K562 (cell line): ENCODE measurements around the gene NRCAM. TPM values are rescaled to one million over a fixed set of nuclear protein-coding genes. Genes with fewer than 3 reads are reported as not detected.
A peak's percentile ranks its signal among the peaks of the same experiment; 100 is the strongest.

Experiments
- ATAC-seq: fragments of 200-7000 bp; cut with Tn5 transposase; 3 replicates; pipeline ENCODE4 v1.9.1; 2020; ENCODE audit warnings: moderate library complexity
- BruUV-seq: library from RNA; stranded (reverse); fragments of 400-500 nt; replicated peaks from 2 replicates; lab custom pipeline; 2021; lab: Mats Ljungman, UMichigan
- CTCF ChIA-PET: fragments of 300-600 bp; formaldehyde crosslinking; extraction: SDS; loops from one replicate; lab custom pipeline; 2021; ENCODE audit warnings: low intra/inter-chr PET ratio; lab: Yijun Ruan, JAX
- POLR2A ChIA-PET: fragments of 300-600, 350-650 bp; sonication (Branson Sonifier 250); formaldehyde crosslinking; extraction: SDS; loops from one replicate; lab custom pipeline; 2021; ENCODE audit warnings: antibody characterized with exemption, inconsistent platforms; lab: Yijun Ruan, JAX
- DNase-seq, 4 experiments: peaks; one replicate each; pipeline versions ENCODE4 v3.0.0 to v3.0.0-alpha.2; 2011 to 2018; ENCODE audit warnings: low spot score in 3 of 4, mixed read lengths in 3 of 4; ENCODE audit errors: extremely low read depth in 1 of 4
- FAIRE-seq: peaks from 2 replicates; lab custom pipeline; 2011; peaks lifted over from hg19 to GRCh38; lab: Jason Lieb, UNC
- H2AFZ ChIP-seq: 2 replicates; pipeline ENCODE4 v1.6.0; 2011; ENCODE audit warnings: low read depth, low read length, control low read depth, inconsistent platforms
- H3K27ac ChIP-seq: fragments of 200-600 bp; 3 replicates; pipeline ENCODE4 v1.8.0; 2011; ENCODE audit warnings: low read depth, mild to moderate bottlenecking, control low read depth, inconsistent platforms, low read length, moderate library complexity, mixed read lengths; ENCODE audit errors: extremely low read depth
- H3K27me3 ChIP-seq, 2 experiments: fragments of 300-600 bp in 1 of 2; 2 replicates in 1 of 2; 3 replicates in 1 of 2; pipeline versions ENCODE4 v1.6.0 to v1.8.0; 2011; ENCODE audit warnings: inconsistent platforms in 2 of 2, low read length in 2 of 2, mild to moderate bottlenecking in 1 of 2, mixed read lengths in 1 of 2, moderate library complexity in 1 of 2; ENCODE audit not compliant: control insufficient read depth in 2 of 2, insufficient read depth in 2 of 2
- H3K36me3 ChIP-seq: fragments of 300-600 bp; 3 replicates; pipeline ENCODE4 v1.8.0; 2011; ENCODE audit warnings: mild to moderate bottlenecking, low read length, inconsistent platforms; ENCODE audit not compliant: control insufficient read depth, insufficient read depth
- H3K4me1 ChIP-seq, 2 experiments: fragments of 200-600 bp in 1 of 2; replicated peaks in 1 of 2; 2 replicates in 1 of 2; 3 replicates in 1 of 2; pipeline versions ENCODE4 v1.5.1 to v1.8.0; 2011; ENCODE audit warnings: inconsistent platforms in 2 of 2, low read length in 2 of 2, mild to moderate bottlenecking in 1 of 2, mixed read lengths in 1 of 2, moderate library complexity in 1 of 2; ENCODE audit not compliant: control insufficient read depth in 2 of 2, insufficient read depth in 2 of 2
- H3K4me2 ChIP-seq: 2 replicates; pipeline ENCODE4 v1.6.1; 2011; ENCODE audit warnings: low read length, control low read depth, inconsistent platforms, mixed read lengths; ENCODE audit not compliant: insufficient read depth
- H3K4me3 ChIP-seq: fragments of 200-600 bp; sonication (generic), shearing (Covaris generic); 2 replicates; pipeline ENCODE4 v1.5.1; 2016; ENCODE audit warnings: control low read depth, inconsistent platforms
- H3K79me2 ChIP-seq: fragments of 200-600 bp; 3 replicates; pipeline ENCODE4 v1.8.0; 2011; ENCODE audit warnings: low read length, inconsistent platforms; ENCODE audit not compliant: control insufficient read depth, insufficient read depth
- H3K9ac ChIP-seq, 2 experiments: 2 replicates each; pipeline versions ENCODE4 v1.6.0 to v1.6.1; 2011; ENCODE audit warnings: low read depth in 2 of 2, low read length in 2 of 2, control low read depth in 1 of 2, inconsistent platforms in 1 of 2, mild to moderate bottlenecking in 1 of 2, mixed read lengths in 1 of 2; ENCODE audit not compliant: insufficient read depth in 1 of 2
- H3K9me1 ChIP-seq: one replicate; pipeline ENCODE4 v1.6.0; 2011; ENCODE audit warnings: inconsistent platforms, mild to moderate bottlenecking, low read length, moderate library complexity; ENCODE audit not compliant: control insufficient read depth, insufficient read depth
- H3K9me3 ChIP-seq: replicated peaks from 2 replicates; pipeline ENCODE4 v1.5.1; 2011; ENCODE audit warnings: low read depth, low read length, inconsistent platforms; ENCODE audit not compliant: control insufficient read depth, insufficient read depth
- H4K20me1 ChIP-seq: replicated peaks from 2 replicates; pipeline ENCODE4 v1.6.1; 2011; ENCODE audit warnings: low read length, inconsistent platforms, mixed read lengths; ENCODE audit not compliant: control insufficient read depth, insufficient read depth
- BCL6 ChIP-seq: fragments of 250-450 bp; sonication (Bioruptor Pico); IDR thresholded peaks from 2 replicates; pipeline ENCODE4 v1.4.0; 2020
- CBFB ChIP-seq: sonication (generic); formaldehyde crosslinking; IDR thresholded peaks from 2 replicates; pipeline ENCODE4 v1.4.0; 2020; ENCODE audit warnings: mild to moderate bottlenecking, missing genetic modification reagents
- ZNF124 ChIP-seq: sonication (generic); formaldehyde crosslinking; IDR thresholded peaks from 2 replicates; pipeline ENCODE4 v1.8.1; 2022; ENCODE audit warnings: missing genetic modification reagents
- ZNF146 ChIP-seq: IDR thresholded peaks from one replicate; pipeline ENCODE4 v1.6.1; 2018; ENCODE audit warnings: missing compliant biosample characterization; ENCODE audit not compliant: unreplicated experiment
- ZNF75A ChIP-seq: fragments of 450-650 bp; formaldehyde crosslinking; IDR thresholded peaks from 2 replicates; pipeline ENCODE4 v1.4.0; 2020; ENCODE audit warnings: mild to moderate bottlenecking
- WGBS: fragments of 100-300 bp; shearing (Covaris generic); methylation state at CpG from one replicate; pipeline ENCODE4 v1.1.6; 2016; ENCODE audit warnings: low coverage, mixed read lengths; ENCODE audit not compliant: insufficient coverage; ENCODE audit errors: missing lambda C conversion rate; 5-methylcytosine and 5-hydroxymethylcytosine counted together
- in situ Hi-C: fragments of 300-500 bp; cut with MboI; formaldehyde crosslinking; loops from 4 replicates; pipeline ENCODE4 v1.15.0; 2018; ENCODE audit warnings: inconsistent platforms, mixed read lengths
- intact Hi-C: fragments of 100-400 bp; cut with micrococcal nuclease; formaldehyde crosslinking; loops from 2 replicates; pipeline ENCODE4 v1.14.2; 2022
- polyA plus RNA-seq, 8 experiments: library from polyadenylated mRNA; depleted of rRNA in 4 of 8; stranded (reverse) in 5 of 8; unstranded in 3 of 8; fragments of >200 nt; fragmentation: Nextera tagmentation in 2 of 8; fragmentation: Illumina TruSeq in 1 of 8; extraction: Ambion mirVana in 2 of 8; extraction: Trizol in 1 of 8; gene quantifications; 2 replicates each; pipeline versions ENCODE4 v1.2.1 to v1.2.3, GENCODE V29; 2011 to 2014; ENCODE audit warnings: inconsistent platforms in 1 of 8, missing spikeins in 1 of 8
- total RNA-seq, 7 experiments: library from RNA; depleted of rRNA in 6 of 7; stranded (reverse); fragments of >200 nt in 6 of 7; fragmentation: Illumina TruSeq in 2 of 7; extraction: Trizol in 2 of 7; gene quantifications; 2 replicates each; pipeline versions ENCODE4 v1.2.1 to v1.2.3, GENCODE V29; 2011 to 2021; ENCODE audit warnings: low replicate concordance in 1 of 7

The NRCAM gene
- total and polyA plus RNA-seq, 9 of the 15 experiments (the other 6 are each of a cell fraction or from before 2014, with no cell fraction given), result 0.03 to 0.54 (median 0.12) TPM; not detected in 1

GRCh38 chr7:108311446-108312168 is 144.6 kb downstream of the NRCAM start:
- H3K9me1 ChIP-seq, result no peaks in the 10 kb centered on the region
- no peaks in the 10 kb centered on the region for H3K9me3 ChIP-seq
- H2AFZ ChIP-seq, result no peak overlapping the region
- H3K4me3 ChIP-seq, result no peak overlapping the region
- no peak for FAIRE-seq
- no peak for DNase-seq
- no peak overlapping the region for H3K4me2 ChIP-seq
- intact Hi-C loops (no loop called here), in situ Hi-C loops (no loop called here)
- no peak overlapping the region for H3K27ac ChIP-seq
- BruUV-seq, result no TSS peak
- ChIA-PET CTCF (no interaction called here), POLR2A (no interaction called here)
- WGBS, result 4% methylated on average over 3 of the region's 3 CpGs
- H3K4me1 ChIP-seq, result no peaks in the 10 kb centered on the region
- TF ChIP-seq CBFB (no peak), ZNF75A (0 out of 2 replicates have a peak, but pooled peaks have one; percentile 28), ZNF146 (CRISPR knock-in tag) (no peak)
- no peak for ATAC-seq
- no peaks in the 10 kb centered on the region for H3K36me3 ChIP-seq
- H3K9ac ChIP-seq, result no peak overlapping the region
- peaks cover 0 to 3% of the 10 kb centered on the region in 2 experiments; a peak in 2 of 5 replicates for H3K27me3 ChIP-seq
- no peaks in the 10 kb centered on the region for H4K20me1 ChIP-seq
- H3K79me2 ChIP-seq, result no peaks in the 10 kb centered on the region

GRCh38 chr7:108310351-108310750 is 145.9 kb downstream of the NRCAM start:
- TF ChIP-seq BCL6 (no peak), ZNF124 (CRISPR knock-in tag) (no peak)
- intact Hi-C loops (no loop called here), in situ Hi-C loops (no loop called here)
- Histone ChIP-seq H3K27ac (no peak overlapping the region), H2AFZ (no peak overlapping the region), H3K4me1 (no peaks in the 10 kb centered on the region), H3K36me3 (no peaks in the 10 kb centered on the region), H4K20me1 (no peaks in the 10 kb centered on the region), H3K9ac (no peak overlapping the region), H3K27me3 (peaks cover 0 to 3% of the 10 kb centered on the region in 2 experiments; a peak in 2 of 5 replicates), H3K4me3 (no peak overlapping the region), H3K9me1 (no peaks in the 10 kb centered on the region), H3K4me2 (no peak overlapping the region), H3K9me3 (no peaks in the 10 kb centered on the region), H3K79me2 (no peaks in the 10 kb centered on the region)
- BruUV-seq, result no TSS peak
- WGBS, result 3% methylated on average over 2 of the region's 2 CpGs
- CTCF ChIA-PET, result no interaction called here
- POLR2A ChIA-PET, result interaction anchor here (0.7 to 1.6 kb wide), 2 partner anchors 12 to 215 kb away, joined by 3 read pairs; partner anchors contain the start of gene PNPLA8
- ATAC-seq, result no peak
- no peak for DNase-seq
- no peak for FAIRE-seq
